HG02642 (cell line): ENCODE data around the gene OR1I1.
"Not testable (repeated sequence)": the region's sequence is repeated elsewhere in the genome, so short reads cannot be mapped to it uniquely, and the experiment has no call there.

ENCODE experiments used
- ATAC-seq: cut with Tn5 transposase; IDR thresholded peaks from one replicate; pipeline ENCODE4 v1.9.1; 2021; ENCODE audit warnings: mild to moderate bottlenecking; ENCODE audit not compliant: unreplicated experiment, poor library complexity

Gene OR1I1

DNA sequence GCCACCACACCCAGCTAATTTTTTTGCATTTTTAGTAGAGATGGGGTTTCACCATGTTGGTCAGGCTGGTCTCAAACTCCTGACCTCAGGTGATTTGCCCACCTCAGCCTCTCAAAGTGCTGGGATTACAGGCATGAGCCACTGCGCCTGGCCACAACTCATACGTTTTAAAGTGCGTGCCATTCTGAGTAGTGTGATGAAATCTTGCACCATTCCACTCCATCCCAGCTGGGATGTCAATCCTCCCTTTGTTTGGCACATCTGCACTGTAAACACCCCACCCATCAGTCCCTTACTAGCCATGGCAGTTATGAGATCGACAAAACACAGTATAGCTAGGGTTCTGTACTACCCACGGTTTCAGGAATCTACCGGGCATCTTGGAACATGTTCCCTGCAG, 16.0 kb downstream of the OR1I1 start:
- not testable (repeated sequence) for ATAC-seq

DNA sequence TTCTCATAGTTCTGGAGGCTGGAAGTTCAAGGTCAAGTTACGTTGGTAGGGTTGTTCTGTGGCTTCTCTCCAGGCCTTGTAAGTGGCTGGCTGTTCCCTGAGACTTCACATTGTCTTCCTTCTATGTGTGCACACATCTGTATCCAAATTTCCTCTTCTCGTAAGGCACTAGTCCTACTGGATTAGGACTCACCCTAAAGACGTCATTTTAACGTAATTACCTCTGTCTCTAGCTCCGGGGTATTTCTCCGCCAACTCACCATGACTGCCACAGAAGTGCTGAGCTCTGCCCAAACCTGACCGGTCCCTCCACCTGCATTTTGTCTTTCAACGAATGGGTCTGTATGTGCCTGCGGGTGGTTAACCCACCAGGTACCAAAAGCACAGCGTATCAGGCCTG, 16.4 kb downstream of the OR1I1 start:
- no peak for ATAC-seq

- ATAC-seq = no peak
These were observed 17.1 kb downstream of the OR1I1 start for GRCh38 chr19:15099017-15099582.

GRCh38 chr19:15101479-15102082, 19.6 kb downstream of the OR1I1 start:
- ATAC-seq = no peak

GRCh38 chr19:15104003-15104402, 22.0 kb downstream of the OR1I1 start:
- no peak for ATAC-seq

DNA sequence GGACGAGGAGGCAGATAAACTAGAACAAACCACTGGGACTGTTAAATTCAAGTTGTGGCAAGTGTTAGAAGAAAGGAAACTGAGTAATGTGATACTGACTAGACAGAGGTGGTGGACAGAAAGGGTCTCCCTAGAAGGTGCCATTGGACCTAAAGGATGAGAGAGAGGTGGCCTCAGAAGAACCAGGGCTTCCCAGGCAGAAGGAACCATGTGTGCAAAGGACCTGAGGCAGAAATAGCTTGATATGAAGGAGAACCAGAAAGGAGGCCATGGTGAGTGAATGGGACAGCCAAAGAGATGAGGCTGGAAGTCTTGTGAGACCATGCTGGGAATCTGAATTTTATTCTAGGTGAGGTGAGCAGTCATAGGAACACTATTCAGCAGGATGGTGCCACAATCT, 22.4 kb downstream of the OR1I1 start:
- no peak for ATAC-seq

- no peak for ATAC-seq
These were observed 23.0 kb downstream of the OR1I1 start for GRCh38 chr19:15105044-15105443.

- ATAC-seq = no peak
These were observed 25.3 kb downstream of the OR1I1 start, which contains the start of gene SYDE1 for GRCh38 chr19:15107061-15108010. Gene SYDE1, plus strand, starts transcription at chr19:15107401. Its CDS starts 33 bp downstream, at chr19:15107434.

GRCh38 chr19:15108145-15108844, 26.3 kb downstream of the OR1I1 start:
- ATAC-seq = no peak

DNA sequence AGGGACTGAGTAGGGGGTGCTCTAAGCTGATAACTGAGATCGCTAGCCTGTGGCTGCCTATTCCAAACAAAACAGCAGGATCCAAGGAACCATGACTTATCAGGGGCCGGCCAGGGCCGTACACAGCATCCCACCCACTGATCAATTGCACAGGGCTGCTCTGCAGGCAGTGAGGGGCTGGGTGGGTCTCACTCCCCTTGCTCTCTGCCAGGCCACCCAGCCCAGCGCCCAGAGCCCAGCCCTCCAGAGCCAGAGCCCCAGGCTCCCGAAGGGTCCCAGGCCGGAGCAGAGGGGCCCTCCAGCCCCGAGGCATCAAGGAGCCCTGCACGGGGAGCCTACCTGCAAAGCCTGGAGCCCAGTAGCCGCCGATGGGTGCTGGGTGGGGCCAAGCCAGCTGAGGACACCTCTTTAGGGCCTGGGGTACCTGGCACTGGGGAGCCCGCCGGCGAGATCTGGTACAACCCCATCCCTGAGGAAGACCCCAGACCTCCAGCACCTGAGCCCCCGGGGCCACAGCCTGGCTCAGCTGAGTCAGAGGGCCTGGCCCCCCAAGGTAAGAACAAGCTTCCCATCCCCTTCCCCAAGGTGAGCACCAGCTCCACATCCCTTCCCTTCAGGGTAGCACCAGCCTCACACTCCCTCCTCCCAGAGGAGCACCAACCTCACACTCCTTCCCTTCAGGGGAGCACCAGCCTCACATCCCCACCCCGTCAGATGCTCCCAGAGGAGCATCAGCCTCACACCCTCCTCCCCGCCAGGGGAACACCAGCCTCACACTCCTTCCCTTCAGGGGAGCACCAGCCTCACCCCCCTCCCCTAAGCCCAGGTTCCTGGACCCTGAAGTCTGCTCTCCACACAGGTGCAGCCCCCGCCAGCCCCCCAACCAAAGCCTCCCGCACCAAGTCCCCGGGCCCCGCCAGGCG, 27.1 kb downstream of the OR1I1 start:
- ATAC-seq = no peak

GRCh38 chr19:15109768-15110417, 27.9 kb downstream of the OR1I1 start:
- ATAC-seq = no peak

- no peak for ATAC-seq
These were observed 28.4 kb downstream of the OR1I1 start for GRCh38 chr19:15110418-15110815.

DNA sequence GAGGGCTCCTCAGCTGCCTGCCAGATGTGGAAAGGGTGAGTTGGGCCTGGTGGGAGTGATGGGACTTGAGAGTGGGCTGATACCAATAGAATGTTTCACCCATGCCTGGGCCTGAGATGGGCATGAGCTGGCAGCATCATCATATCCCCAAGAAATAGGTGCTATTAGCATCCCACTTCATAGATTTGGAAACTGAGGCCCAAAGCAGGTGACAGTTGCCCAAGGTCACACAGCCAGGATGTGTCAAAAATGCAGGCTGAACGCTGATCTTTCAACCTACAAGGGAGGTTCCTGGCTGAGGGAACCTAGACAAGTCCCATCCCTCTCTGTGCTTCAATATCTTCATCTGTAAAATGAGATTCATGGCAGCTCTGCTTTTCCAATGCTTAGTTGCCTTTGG, 29.7 kb downstream of the OR1I1 start:
- no peak for ATAC-seq

DNA sequence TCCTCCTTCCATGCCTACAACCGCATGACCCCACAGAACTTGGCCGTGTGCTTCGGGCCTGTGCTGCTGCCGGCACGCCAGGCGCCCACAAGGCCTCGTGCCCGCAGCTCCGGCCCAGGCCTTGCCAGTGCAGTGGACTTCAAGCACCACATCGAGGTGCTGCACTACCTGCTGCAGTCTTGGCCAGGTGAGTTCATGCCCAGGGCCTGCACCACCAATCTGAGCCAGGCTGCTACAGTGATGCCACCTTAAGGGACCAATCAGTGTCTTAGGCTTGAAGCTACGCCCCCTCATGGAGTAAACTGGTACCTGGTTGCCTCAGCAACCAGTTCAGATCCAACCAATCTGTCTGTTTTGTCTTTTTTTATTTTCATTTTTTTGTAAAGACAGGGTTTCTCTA, 30.4 kb downstream of the OR1I1 start:
- ATAC-seq = no peak

GRCh38 chr19:15113245-15114152, 31.5 kb downstream of the OR1I1 start:
- ATAC-seq = no peak

- ATAC-seq = no peak
These were observed 32.1 kb downstream of the OR1I1 start for GRCh38 chr19:15114153-15114540.

- no peak for ATAC-seq
These were observed 33.1 kb downstream of the OR1I1 start for GRCh38 chr19:15115080-15115479.
